ENCODE data around the gene DNAJA2.

The DNAJA2 gene

GRCh38 chr16:46976550-46976949, 3.1 kb upstream of the DNAJA2 start:
- H2BK120ac ChIP-seq (ENCODE audit: low read depth, low read length) = no peak overlapping the region
- no peaks in the 10 kb centered on the region for H3K27me3 ChIP-seq (ENCODE audit: control insufficient read depth in 3 of 3, insufficient read depth in 3 of 3, low read depth in 1 of 3, low read length in 3 of 3)
- H3K4me3 ChIP-seq (ENCODE audit: low read length in 2 of 2) = no peak overlapping the region
- no peak for DNase-seq (ENCODE audit: low spot score)
- no peak overlapping the region for H3K27ac ChIP-seq (replicated peaks; ENCODE audit: low read length)
- H3K9me3 ChIP-seq (replicated peaks in 1 of 2; ENCODE audit: control insufficient read depth in 2 of 2, insufficient read depth in 1 of 2, low read depth in 1 of 2, low read length in 2 of 2) = no peaks in the 10 kb centered on the region
- no peak overlapping the region for H3K23ac ChIP-seq (ENCODE audit: low read depth, low read length, poor library complexity)
- H2BK15ac ChIP-seq (ENCODE audit: low read length) = no peak overlapping the region
- no peak overlapping the region for H4K8ac ChIP-seq (ENCODE audit: low read depth, low read length)
- peaks cover 7 to 9% of the 10 kb centered on the region in 2 donors for H3K4me1 ChIP-seq (ENCODE audit: control insufficient read depth in 2 of 2, insufficient read depth in 1 of 2, low read depth in 1 of 2, low read length in 2 of 2)
- no peak overlapping the region for H3K4ac ChIP-seq (ENCODE audit: low read length)
- no peak overlapping the region for H3K14ac ChIP-seq (ENCODE audit: low read length)
- H4K91ac ChIP-seq (ENCODE audit: low read depth, low read length, poor library complexity) = no peak overlapping the region
- WGBS, 2 donors (ENCODE audit: extremely low coverage in 2 of 2, insufficient read length in 2 of 2, insufficient replicate concordance in 1 of 2) = no CpG with 5 or more reads among the region's 4 CpGs
- no peak overlapping the region for H2AK5ac ChIP-seq (ENCODE audit: low read depth, low read length)
- peaks cover 0 to 8% of the 10 kb centered on the region in 2 donors for H3K36me3 ChIP-seq (replicated peaks in 1 of 2; ENCODE audit: control insufficient read depth in 2 of 2, insufficient read depth in 2 of 2, low read length in 2 of 2)
- H3K79me1 ChIP-seq (ENCODE audit: low read depth, low read length) = peaks cover 4% of the 10 kb centered on the region
- H2BK12ac ChIP-seq (ENCODE audit: low read length) = no peak overlapping the region
- H2AFZ ChIP-seq (ENCODE audit: low read length) = no peak overlapping the region
- H3K4me2 ChIP-seq (ENCODE audit: insufficient read depth, low read length, poor library complexity, severe bottlenecking) = no peak overlapping the region
- H3K9ac ChIP-seq (ENCODE audit: low read depth, low read length, poor library complexity) = no peak overlapping the region
- H3K18ac ChIP-seq (ENCODE audit: low read length) = no peak overlapping the region
- no peak overlapping the region for H2BK5ac ChIP-seq (ENCODE audit: low read length)

- Histone ChIP-seq H3K4me3 (ENCODE audit: low read length in 2 of 2) (no peak overlapping the region), H2BK5ac (ENCODE audit: low read length) (no peak overlapping the region), H3K4me2 (ENCODE audit: insufficient read depth, low read length, poor library complexity, severe bottlenecking) (no peak overlapping the region), H3K9me3 (replicated peaks in 1 of 2; ENCODE audit: control insufficient read depth in 2 of 2, insufficient read depth in 1 of 2, low read depth in 1 of 2, low read length in 2 of 2) (no peaks in the 10 kb centered on the region), H2AK5ac (ENCODE audit: low read depth, low read length) (no peak overlapping the region), H2BK120ac (ENCODE audit: low read depth, low read length) (no peak overlapping the region), H3K4ac (ENCODE audit: low read length) (no peak overlapping the region), H2BK12ac (ENCODE audit: low read length) (no peak overlapping the region), H3K27ac (replicated peaks; ENCODE audit: low read length) (no peak overlapping the region), H2BK15ac (ENCODE audit: low read length) (no peak overlapping the region), H3K4me1 (ENCODE audit: control insufficient read depth in 2 of 2, insufficient read depth in 1 of 2, low read depth in 1 of 2, low read length in 2 of 2) (peaks cover 7 to 11% of the 10 kb centered on the region in 2 donors), H3K14ac (ENCODE audit: low read length) (no peak overlapping the region), H2AFZ (ENCODE audit: low read length) (no peak overlapping the region), H3K18ac (ENCODE audit: low read length) (no peak overlapping the region), H3K23ac (ENCODE audit: low read depth, low read length, poor library complexity) (no peak overlapping the region), H3K79me1 (ENCODE audit: low read depth, low read length) (peaks cover 4% of the 10 kb centered on the region), H3K27me3 (ENCODE audit: control insufficient read depth in 3 of 3, insufficient read depth in 3 of 3, low read depth in 1 of 3, low read length in 3 of 3) (no peaks in the 10 kb centered on the region), H4K91ac (ENCODE audit: low read depth, low read length, poor library complexity) (no peak overlapping the region), H4K8ac (ENCODE audit: low read depth, low read length) (no peak overlapping the region), H3K9ac (ENCODE audit: low read depth, low read length, poor library complexity) (no peak overlapping the region), H3K36me3 (replicated peaks in 1 of 2; ENCODE audit: control insufficient read depth in 2 of 2, insufficient read depth in 2 of 2, low read length in 2 of 2) (peaks cover 2 to 13% of the 10 kb centered on the region in 2 donors)
- WGBS, 2 donors (ENCODE audit: extremely low coverage in 2 of 2, insufficient read length in 2 of 2, insufficient replicate concordance in 1 of 2) = no CpG with 5 or more reads among the region's 4 CpGs
- DNase-seq (ENCODE audit: low spot score) = no peak
Observed at GRCh38 chr16:46975908-46976470, 2.5 kb upstream of the DNAJA2 start.

- WGBS, 2 donors (ENCODE audit: extremely low coverage in 2 of 2, insufficient read length in 2 of 2, insufficient replicate concordance in 1 of 2) = no CpG with 5 or more reads among the region's 11 CpGs
- Histone ChIP-seq H4K91ac (ENCODE audit: low read depth, low read length, poor library complexity) (no peak overlapping the region), H3K9me3 (replicated peaks in 1 of 2; ENCODE audit: control insufficient read depth in 2 of 2, insufficient read depth in 1 of 2, low read depth in 1 of 2, low read length in 2 of 2) (no peaks in the 10 kb centered on the region), H3K27ac (replicated peaks; ENCODE audit: low read length) (no peak overlapping the region), H3K79me1 (ENCODE audit: low read depth, low read length) (peaks cover 4% of the 10 kb centered on the region), H3K18ac (ENCODE audit: low read length) (no peak overlapping the region), H2BK5ac (ENCODE audit: low read length) (no peak overlapping the region), H2BK120ac (ENCODE audit: low read depth, low read length) (no peak overlapping the region), H3K36me3 (replicated peaks in 1 of 2; ENCODE audit: control insufficient read depth in 2 of 2, insufficient read depth in 2 of 2, low read length in 2 of 2) (peaks cover 2 to 16% of the 10 kb centered on the region in 2 donors), H4K8ac (ENCODE audit: low read depth, low read length) (no peak overlapping the region), H2BK12ac (ENCODE audit: low read length) (no peak overlapping the region), H3K4me2 (ENCODE audit: insufficient read depth, low read length, poor library complexity, severe bottlenecking) (no peak overlapping the region), H3K27me3 (ENCODE audit: control insufficient read depth in 3 of 3, insufficient read depth in 3 of 3, low read depth in 1 of 3, low read length in 3 of 3) (no peaks in the 10 kb centered on the region), H3K4me1 (ENCODE audit: control insufficient read depth in 2 of 2, insufficient read depth in 1 of 2, low read depth in 1 of 2, low read length in 2 of 2) (peaks cover 7 to 14% of the 10 kb centered on the region in 2 donors), H2AFZ (ENCODE audit: low read length) (no peak overlapping the region), H2AK5ac (ENCODE audit: low read depth, low read length) (peak overlapping the region; percentile 14), H3K9ac (ENCODE audit: low read depth, low read length, poor library complexity) (no peak overlapping the region), H2BK15ac (ENCODE audit: low read length) (no peak overlapping the region), H3K23ac (ENCODE audit: low read depth, low read length, poor library complexity) (no peak overlapping the region), H3K4ac (ENCODE audit: low read length) (no peak overlapping the region), H3K14ac (ENCODE audit: low read length) (no peak overlapping the region), H3K4me3 (ENCODE audit: low read length in 2 of 2) (no peak overlapping the region)
- DNase-seq (ENCODE audit: low spot score) = no peak
Observed at GRCh38 chr16:46975165-46975564, 1.7 kb upstream of the DNAJA2 start.

GRCh38 chr16:46974352-46974751, 878 bp upstream of the DNAJA2 start:
- no peak overlapping the region for H3K23ac ChIP-seq (ENCODE audit: low read depth, low read length, poor library complexity)
- H3K18ac ChIP-seq (ENCODE audit: low read length) = no peak overlapping the region
- H3K36me3 ChIP-seq (replicated peaks in 1 of 2; ENCODE audit: control insufficient read depth in 2 of 2, insufficient read depth in 2 of 2, low read length in 2 of 2) = peaks cover 4 to 23% of the 10 kb centered on the region in 2 donors
- H3K9ac ChIP-seq (ENCODE audit: low read depth, low read length, poor library complexity) = no peak overlapping the region
- no peak overlapping the region for H4K8ac ChIP-seq (ENCODE audit: low read depth, low read length)
- no peak overlapping the region for H3K14ac ChIP-seq (ENCODE audit: low read length)
- no peak for DNase-seq (ENCODE audit: low spot score)
- H3K4me3 ChIP-seq (ENCODE audit: low read length in 2 of 2) = peak overlapping the region in 1 of 2 donors; percentile 96
- H3K27me3 ChIP-seq (ENCODE audit: control insufficient read depth in 3 of 3, insufficient read depth in 3 of 3, low read depth in 1 of 3, low read length in 3 of 3) = no peaks in the 10 kb centered on the region
- H2AK5ac ChIP-seq (ENCODE audit: low read depth, low read length) = no peak overlapping the region
- no peak overlapping the region for H2BK120ac ChIP-seq (ENCODE audit: low read depth, low read length)
- WGBS, 2 donors (ENCODE audit: extremely low coverage in 2 of 2, insufficient read length in 2 of 2, insufficient replicate concordance in 1 of 2) = no CpG with 5 or more reads among the region's 6 CpGs
- peaks cover 7 to 20% of the 10 kb centered on the region in 2 donors for H3K4me1 ChIP-seq (ENCODE audit: control insufficient read depth in 2 of 2, insufficient read depth in 1 of 2, low read depth in 1 of 2, low read length in 2 of 2)
- no peak overlapping the region for H2BK5ac ChIP-seq (ENCODE audit: low read length)
- no peak overlapping the region for H4K91ac ChIP-seq (ENCODE audit: low read depth, low read length, poor library complexity)
- H3K9me3 ChIP-seq (replicated peaks in 1 of 2; ENCODE audit: control insufficient read depth in 2 of 2, insufficient read depth in 1 of 2, low read depth in 1 of 2, low read length in 2 of 2) = no peaks in the 10 kb centered on the region
- H3K4me2 ChIP-seq (ENCODE audit: insufficient read depth, low read length, poor library complexity, severe bottlenecking) = no peak overlapping the region
- H2AFZ ChIP-seq (ENCODE audit: low read length) = peak overlapping the region; percentile 90
- H2BK12ac ChIP-seq (ENCODE audit: low read length) = no peak overlapping the region
- H3K4ac ChIP-seq (ENCODE audit: low read length) = no peak overlapping the region
- no peak overlapping the region for H2BK15ac ChIP-seq (ENCODE audit: low read length)
- H3K27ac ChIP-seq (replicated peaks; ENCODE audit: low read length) = peak overlapping the region; percentile 50
- H3K79me1 ChIP-seq (ENCODE audit: low read depth, low read length) = peaks cover 4% of the 10 kb centered on the region
